ENCODE data around the gene NRG4.
"Not testable (repeated sequence)": the region's sequence is repeated elsewhere in the genome, so short reads cannot be mapped to it uniquely, and the experiment has no call there.

Gene NRG4, protein sequence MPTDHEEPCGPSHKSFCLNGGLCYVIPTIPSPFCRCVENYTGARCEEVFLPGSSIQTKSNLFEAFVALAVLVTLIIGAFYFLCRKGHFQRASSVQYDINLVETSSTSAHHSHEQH

DNA sequence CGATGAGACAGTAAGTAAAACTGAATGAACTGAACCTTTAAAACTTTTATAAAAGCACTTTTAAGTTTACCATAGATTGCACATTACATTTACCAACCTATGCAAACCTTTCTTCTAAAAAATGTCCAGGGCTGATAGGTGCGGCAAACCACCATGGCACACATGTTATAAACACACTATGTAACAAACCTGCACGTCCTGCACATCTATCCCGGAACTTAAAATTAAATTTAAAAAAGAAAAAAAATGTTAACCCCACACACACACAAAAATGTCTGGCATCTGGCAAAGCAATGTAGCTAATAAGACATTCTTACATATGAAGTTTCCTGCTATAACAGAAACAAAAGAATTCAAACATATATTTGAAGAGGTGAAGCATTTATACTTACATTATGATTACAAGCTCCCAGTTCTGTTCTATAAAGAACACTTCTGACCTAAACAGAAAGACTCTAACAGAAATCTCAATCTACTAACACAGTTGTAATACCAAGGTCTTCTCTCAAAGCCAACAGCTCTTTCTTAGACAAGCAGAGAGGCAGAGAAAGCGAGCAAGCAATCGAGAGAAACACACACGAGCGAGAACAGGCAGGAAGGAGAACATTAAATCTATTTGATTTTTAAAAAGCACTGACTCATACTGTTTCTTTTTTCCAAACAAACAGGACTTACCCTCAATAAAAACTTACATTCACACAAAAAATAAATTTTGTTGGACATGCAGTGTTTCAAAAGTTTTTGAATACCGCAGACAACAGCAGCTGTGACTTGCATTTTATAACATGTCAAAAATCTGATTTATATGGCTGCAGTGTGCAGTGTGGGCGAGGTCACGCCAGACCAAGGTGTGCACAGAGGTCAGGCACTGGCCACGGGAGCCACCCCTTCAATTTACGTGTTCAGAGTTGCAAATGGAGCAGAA, at the start of gene NRG4:
NRG4 (minus strand) TSS at position 798 of the 925 bp plus-strand sequence. CDS start 1,194 bp downstream, outside the sequence.
- no peak for DNase-seq

DNA sequence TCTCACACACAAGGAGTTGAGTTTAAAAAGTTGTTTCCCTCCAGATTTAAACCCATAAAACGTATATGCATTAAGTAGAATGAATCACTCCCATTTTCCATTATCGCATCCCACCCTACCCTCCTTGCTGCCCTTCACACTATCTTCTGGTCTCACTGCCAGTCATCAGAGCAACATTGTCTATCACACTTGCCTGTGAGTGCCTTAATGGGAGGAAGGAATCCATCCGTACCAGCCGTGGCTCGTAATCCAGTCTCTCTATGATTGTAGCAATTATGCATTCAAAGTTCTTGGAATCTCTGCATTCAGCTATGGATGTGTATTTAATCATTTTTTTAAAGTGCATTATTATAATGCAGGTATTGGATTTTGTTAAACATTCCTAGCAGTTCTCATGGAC, 49.5 kb upstream of the NRG4 start:
- DNase-seq, result no peak

DNA sequence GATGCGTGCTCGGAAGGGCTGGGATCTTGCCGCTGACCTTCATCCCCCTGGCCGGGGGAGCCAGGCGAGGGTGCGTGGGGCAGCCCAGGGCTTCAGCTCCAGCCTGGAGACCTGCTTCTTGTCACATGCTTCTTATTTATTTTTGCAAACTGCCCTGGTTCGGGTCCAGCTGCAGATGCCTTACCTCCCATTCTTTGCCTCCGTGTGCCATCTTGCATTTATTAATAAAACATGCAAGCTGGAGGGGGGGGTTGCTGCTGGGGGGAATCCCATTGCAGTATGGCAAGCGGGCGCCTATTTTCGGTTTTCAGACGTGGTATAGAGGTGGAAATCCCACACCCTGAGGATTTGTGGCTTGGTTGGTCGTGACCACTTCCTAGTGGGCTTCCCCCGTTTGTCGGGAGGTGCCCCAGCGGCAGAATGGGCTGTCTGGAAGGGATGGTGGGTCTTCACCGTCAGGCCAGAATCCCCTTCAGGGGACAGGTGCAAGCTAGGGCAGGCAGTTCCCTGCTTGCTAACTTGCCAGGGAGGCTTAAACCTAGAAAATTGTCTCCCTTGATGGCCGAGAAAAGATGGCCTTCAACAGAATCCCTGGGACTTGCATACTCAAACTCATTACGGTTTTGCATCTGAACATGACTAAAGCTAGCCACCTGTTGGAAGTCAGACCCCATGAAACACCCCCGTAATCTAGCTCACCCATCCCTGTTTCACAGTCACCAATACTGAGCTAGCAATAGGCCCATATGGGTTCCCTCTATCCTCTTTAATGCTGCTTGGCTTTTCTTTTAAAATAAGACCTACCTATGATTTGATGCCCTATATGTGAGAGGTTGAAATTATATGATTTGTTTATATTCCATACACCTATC, 48.1 kb upstream of the NRG4 start:
- no peak for DNase-seq

DNA sequence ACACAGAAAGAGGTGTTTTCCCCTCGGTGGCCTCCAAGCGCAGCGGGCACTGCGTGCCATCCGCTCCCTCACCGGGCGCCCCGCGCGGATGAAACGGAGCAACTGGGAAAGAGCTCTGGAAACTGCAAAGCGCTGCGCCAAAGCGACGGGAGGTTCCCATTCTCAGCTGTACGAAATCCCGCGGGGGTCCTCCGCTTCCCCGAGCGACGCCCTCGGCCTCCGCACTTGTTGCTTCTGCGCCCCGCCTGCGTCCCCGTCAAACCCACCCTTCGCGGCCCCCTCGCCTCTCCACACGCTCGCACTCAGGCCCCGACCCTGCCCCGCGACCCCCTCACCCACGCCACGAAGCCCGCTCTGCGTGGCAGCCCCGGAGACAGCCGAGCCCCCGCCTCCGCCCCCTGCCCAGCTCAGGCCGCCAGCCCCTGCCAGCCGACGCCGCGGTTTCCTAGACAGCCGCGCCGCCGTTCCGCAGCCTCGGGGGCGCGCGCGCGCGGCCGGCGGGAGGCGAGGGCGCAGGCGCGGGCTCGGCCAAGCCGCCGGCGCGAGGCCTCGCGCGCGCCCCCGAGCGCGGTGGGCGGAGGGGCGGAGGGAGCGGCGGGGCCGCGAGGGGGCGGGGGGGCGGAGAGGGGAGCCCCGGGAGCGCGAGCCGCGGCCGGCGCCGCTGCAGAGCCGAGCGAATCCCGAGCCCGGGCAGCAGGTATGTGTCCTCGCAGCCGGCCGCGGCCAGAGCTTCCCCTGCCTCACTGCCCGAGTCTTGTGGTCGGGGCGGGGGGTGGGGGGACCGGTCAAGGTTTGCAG, 47.3 kb upstream of the NRG4 start, which contains the start of gene TMEM266:
TMEM266 (plus strand) TSS at position 666 of the 798 bp plus-strand sequence. CDS start 74,279 bp downstream, outside the sequence.
- peak; percentile 58 for DNase-seq

DNA sequence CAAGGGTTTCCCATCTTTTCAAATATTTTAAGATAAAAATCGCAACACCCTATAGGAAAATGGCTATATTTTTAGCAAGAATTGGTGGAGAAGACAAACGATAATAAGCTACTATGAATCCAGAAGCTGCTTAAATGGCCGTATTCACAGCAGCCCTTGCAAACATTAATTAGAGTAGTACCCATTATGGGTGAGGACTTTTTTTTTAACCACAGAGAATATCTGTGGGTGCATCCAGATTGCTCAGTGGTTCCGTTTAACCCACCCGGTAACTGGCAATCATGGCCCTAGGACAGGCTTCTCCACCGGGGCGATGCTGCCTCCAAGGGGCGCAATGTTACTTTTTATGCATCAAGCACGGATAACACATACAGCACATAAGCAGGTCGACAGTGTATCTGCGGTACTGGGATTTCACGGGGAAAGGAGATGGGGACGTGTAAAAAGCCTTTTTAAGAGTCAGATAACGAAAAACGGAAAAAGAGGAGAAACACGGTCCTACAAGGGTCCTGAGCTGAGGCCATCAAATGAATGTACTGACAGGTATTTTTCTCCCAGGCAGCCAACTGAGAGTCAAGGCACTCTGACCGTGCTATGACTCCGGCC, 46.6 kb upstream of the NRG4 start:
- DNase-seq, result no peak

DNA sequence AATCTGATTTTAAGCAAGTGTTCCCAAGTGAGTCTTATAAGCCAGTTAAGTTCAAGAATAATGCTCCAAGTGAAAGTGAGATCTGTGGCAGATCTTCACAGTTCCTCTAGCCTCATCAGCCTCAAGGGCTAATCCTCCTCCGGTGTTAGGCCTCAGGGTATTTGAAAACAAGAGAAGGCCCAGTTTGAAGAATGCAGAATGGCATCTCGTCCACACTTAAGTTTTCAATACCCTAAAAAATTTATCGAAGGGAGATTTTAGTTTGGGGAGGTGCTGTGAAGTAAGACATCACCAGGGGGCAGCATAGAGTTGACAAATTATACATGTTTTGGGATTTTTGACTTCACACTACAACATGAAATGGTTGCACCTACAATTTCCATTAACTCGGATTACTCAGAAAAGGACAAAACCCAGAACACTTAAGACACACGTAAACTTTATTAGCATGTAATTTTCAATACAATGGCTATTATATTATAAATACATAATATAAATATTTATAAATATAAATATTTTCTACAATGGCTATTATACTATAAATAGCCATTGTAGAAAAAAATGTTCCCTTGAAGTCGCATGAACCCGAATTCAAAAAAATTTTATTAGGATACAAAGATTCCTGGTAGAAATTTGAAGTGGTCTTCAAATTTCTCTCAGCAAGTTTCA, 45.2 kb upstream of the NRG4 start:
- DNase-seq, result no peak

DNA sequence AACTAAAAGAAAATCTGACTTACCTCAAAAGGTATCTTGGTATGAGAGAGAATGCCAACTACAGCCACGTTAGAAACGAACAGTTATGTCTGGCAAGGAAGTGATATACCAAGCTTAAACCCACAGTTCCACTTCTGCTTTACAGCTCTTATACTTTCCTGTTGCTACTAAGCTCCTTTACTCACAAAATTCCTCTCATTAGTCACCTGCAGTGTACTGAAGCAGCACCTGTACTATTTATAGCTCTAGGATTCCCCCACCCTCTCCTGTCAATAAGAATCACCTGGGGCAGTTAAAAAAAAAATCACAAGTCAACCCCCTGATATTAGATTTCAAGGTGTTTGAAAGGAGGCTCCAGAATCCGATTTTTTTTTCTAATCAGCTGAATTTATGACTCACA, 44.7 kb upstream of the NRG4 start:
- no peak for DNase-seq

DNA sequence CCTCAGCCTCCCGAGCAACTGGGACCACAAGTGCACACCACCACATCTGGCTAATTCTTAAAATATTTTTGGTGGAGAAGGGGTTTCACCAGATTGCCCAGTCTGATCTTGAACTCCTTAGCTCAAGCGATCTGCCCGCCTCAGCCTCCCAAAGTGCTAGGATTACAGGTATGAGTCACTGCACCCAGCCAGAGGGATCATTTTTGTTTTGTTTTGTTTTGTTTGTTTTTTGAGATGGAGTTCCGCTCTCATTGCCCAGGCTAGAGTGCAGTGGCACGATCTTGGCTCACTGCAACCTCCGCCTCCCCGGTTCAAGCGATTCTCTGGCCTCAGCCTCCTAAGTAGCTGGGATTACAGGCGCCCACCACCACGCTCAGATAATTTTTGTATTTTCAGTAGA, 42.0 kb upstream of the NRG4 start:
- DNase-seq, result not testable (repeated sequence)

DNA sequence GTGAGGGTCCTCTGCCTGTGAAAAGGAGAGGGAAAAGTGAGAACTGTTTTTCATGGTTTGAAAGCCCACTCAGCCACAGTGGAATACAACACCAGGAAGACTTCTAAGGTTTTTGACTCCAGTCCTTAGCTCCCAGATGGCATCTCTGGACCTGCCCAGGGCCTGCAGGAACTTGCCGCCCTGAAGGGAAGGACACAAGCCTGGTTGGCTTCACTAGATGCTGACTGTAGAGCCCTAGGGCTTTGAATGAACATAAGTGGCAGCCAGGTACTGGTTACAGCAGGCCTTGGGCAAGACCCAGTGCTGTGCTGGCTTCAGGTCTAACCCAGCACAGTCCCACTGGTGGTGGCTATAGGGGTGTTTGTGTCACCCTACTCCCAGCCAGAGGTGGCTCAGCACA, 26.3 kb upstream of the NRG4 start:
- no peak for DNase-seq

DNA sequence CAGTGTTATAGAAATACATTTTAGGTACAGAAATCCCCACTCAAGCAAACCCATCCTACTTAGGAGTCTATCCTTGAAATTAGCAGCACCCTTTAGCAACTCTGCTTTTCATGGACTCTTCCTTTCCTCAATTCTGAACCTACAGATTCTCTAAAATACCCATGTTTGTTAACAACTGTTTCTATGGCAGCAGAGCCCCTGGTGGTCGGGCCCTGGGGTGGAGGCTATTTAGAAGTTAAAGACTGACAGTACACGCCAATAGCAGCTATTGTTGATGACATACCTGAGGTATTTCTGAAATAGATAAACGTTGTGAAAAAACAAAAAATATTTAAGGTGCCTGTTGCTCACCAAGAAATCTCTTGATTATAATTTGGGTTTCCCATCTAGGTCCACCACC, 23.4 kb upstream of the NRG4 start:
- DNase-seq, result no peak

DNA sequence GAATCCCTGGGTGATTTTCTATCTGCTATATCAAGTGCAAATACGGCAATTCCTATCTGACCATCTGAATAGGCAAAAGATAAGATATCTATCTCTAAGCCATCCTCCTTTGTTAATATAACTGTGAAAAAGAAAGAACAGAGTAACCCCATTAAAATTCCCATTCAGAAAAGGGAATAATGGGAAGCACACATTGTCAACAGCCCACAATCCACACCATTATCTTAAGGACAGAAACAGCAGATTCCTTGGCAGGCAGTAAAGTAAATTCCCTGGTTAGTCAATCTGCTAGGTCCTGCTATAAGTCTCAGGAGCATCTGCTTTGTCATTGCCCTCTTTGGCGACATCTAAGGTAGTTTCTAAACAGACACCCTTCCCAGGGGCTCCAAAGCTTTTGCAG, 21.9 kb upstream of the NRG4 start:
- no peak for DNase-seq

DNA sequence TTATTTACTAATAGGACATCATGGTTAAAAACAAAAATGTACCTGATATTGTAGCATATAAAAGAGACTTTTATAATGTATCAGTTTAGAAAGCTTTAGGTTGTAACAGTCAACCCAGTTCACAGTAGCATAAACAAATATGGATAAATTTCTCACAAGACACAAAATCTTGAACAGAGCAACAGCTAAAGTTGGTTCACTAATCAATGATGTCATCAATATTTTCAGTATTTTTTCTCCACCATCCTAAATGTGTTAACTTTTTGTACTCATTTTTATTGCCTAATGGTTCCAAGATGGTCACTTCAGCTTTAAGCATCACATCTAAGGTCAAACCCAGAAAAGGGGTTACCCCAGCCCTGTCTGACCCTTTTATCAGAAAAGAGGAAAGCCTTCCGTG, 21.2 kb upstream of the NRG4 start:
- no peak for DNase-seq

DNA sequence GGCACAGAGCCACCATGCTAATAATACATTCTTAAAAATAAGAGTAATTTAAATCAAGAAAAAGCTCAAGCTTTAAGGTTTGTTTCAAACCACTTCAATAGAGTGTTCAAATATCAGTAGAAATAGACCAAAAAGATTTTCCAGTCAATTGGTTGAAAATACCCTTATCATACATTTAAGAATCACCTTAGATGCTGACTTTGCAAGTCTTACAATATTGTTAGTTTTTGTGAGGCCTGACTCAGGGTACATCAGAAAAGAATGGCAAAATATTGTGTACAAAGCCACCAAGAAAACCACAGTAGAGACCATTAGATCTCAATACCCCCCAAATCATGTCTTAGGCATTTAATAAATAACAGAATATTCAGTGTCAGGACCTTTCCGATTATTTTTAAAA, 19.8 kb upstream of the NRG4 start:
- no peak for DNase-seq

DNA sequence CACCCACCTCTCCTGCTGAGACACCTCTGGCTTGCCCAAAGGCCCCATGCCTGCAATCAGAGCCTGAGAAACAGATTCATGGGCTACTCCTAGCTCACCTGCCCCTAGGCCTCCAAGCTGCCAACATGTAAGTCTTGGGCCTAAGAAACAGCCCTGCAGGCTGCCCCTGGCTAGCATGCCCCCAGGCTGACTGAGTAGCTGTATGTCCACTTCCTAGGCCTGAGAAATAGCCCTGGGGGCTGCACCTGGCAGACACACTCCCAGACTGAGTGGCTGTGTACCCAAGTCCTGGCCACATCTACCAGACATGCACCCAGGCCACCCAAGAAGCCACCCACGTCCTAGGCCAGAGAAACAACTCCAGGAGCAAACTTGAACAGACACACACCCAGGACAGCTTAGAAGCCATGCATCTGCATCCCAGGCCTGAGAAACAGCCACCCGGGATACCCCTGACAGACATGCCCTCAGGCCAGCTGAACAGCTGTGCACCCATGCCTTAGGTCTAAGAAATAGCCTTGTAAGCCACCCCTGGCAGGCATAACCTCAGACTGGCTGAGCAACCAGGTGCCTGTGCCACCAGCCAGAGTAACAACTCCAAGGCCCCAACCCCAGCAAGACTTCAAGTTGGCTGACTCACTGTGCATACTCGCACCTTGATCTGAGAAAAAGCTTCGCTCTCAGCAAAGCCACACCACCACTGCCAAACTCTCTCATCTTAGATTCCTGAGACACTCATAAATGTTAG, 12.0 kb upstream of the NRG4 start:
- no peak for DNase-seq

DNA sequence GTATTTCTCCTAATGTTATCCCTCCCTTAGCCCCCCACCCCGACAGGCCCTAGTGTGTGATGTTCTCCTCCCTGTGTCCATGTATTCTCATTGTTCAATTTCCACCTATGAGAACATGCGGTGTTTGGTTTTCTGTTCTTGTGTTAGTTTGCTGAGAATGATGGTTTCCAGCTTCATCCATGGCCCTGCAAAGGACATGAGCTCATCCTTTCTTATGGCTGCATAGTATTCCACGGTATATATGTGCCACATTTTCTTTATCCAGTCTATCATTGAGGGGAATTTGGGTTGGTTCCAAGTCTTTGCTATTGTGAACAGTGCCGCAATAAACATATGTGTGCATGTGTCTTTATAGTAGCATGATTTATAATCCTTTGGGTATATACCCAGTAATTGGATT, 1.2 kb upstream of the NRG4 start:
- DNase-seq, result not testable (repeated sequence)

DNA sequence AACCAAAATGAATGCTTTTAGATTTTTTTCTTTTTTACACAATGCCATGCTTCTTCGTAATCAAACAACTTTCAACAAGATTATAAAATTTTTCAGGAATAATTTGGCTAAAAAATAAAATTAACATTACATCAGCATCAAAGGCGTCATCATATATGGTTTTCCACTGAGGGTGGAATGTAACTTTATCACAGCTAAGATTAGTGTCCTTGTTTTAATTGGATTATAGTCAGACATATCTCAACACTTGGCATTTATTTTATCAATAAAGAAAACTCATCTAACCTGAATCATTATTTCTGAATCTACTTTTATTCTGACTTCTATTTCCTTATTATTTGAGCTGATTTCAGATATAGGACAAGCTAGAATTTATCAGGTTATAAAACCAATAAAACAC, 1.6 kb downstream of the NRG4 start:
- no peak for DNase-seq

DNA sequence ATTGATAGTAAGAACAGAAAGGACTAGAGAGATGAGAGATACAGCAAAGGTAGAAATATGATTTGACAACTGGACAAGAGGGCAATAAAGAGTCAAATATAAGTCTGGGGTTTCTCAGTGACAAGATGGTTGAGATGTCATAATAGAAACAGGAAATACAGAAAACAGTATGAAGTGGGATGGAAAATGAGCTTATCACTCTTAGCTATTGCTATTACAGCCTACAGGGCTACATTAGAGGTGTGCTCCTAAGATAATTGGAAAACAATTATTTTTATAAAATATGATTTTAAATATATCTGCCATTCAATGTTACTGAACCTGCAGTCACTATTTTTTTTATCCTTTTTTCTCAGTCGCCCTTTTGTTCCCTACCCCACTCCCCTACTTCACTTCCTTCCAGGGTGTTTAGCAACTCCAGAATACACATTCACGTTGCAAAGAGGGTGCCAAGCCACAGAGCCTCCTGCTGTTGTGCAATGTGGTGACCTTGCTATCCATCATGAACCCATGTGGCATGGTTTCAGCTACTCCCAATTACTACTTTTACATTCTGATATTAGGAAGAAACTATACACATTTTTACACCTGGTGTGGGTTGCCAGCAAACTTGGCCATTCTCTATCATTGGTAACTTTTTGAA, 6.0 kb downstream of the NRG4 start:
- DNase-seq, result no peak

DNA sequence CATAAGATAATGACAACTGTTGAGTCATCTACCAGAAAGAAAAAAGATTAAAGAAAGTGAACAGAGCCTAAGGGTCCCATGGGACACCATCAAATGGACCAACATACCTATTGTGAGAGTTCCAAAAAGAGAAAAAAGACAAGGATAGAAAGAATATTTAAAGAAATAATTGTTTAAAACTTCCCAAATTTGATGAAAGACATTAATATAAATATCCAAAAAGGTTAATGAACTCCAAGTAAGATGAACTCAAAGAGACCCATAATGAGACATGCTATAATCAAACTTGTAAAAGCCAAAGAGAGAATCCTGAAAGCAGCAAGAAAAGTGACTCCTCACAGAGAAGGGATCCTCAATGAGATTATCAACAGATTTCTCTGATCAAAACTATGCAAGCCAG, 8.9 kb downstream of the NRG4 start:
- DNase-seq, result no peak

DNA sequence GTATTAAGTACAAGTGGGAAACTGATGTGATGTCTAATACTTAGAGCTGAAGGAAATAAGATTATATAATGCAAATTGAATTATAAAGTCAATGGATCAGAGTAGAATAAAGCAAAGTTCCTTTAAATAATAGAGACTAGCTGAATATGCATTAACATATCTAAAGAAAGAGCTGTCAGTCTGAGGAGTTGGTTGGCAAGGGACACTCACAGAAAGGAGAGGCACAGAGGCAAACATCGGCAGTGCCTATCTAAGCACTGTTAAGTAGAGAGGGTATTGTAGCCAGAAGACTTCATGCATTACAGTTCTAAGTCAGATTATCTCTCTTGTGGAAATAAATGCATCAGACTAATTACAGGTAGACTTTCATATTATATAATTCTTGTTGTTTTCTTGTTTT, 16.6 kb downstream of the NRG4 start:
- DNase-seq, result no peak

DNA sequence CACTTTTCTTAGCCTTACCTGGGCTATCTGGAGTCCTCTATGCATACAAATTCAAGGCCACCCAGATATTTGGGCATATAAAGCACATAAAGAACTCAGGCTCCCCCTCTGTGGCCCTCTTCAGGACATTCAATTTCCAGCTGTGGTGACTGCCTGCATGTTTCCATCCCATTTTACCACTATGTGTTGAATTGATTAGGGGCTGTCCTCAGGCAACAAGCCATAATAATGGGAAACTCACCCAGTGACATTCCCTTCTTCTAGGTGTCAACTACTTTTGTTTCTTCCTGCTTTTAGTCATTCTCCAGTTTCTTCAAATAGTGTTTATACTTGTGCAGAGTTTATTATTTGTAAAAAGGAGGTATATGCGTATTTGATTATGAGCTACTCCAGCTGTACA, 18.0 kb downstream of the NRG4 start:
- no peak for DNase-seq
